GM23338 (cell line): ENCODE measurements around the gene GNB2. TPM values are rescaled to one million over a fixed set of nuclear protein-coding genes. Genes with fewer than 3 reads are reported as not detected.
"Not testable (repeated sequence)": the region's sequence is repeated elsewhere in the genome, so short reads cannot be mapped to it uniquely, and the experiment has no call there.

Experiments used
- ATAC-seq: fragments of 200-7000 bp; cut with Tn5 transposase; 3 replicates; pipeline ENCODE4 v1.9.1; 2020
- DNase-seq: peaks from one replicate; pipeline ENCODE4 v3.0.0-alpha.2; 2015; ENCODE audit warnings: low spot score
- H2AFZ ChIP-seq: fragments of 200-600 bp; sonication (generic); 2 replicates; pipeline ENCODE4 v1.8.0; 2016; ENCODE audit warnings: antibody characterized with exemption, mild to moderate bottlenecking, moderate library complexity
- H3F3A ChIP-seq: fragments of 200-600 bp; sonication (generic); replicated peaks from 2 replicates; pipeline ENCODE4 v1.8.0; 2017; ENCODE audit warnings: antibody characterized with exemption, mixed run types, low read depth
- H3K27ac ChIP-seq: fragments of 200-600 bp; sonication (generic); 2 replicates; pipeline ENCODE4 v1.6.1; 2016; ENCODE audit warnings: low read depth
- H3K27me3 ChIP-seq: fragments of 200-600 bp; sonication (generic); 2 replicates; pipeline ENCODE4 v1.8.0; 2016; ENCODE audit warnings: mild to moderate bottlenecking, mixed run types, moderate library complexity; ENCODE audit not compliant: insufficient read depth
- H3K36me3 ChIP-seq: fragments of 200-600 bp; sonication (generic); 2 replicates; pipeline ENCODE4 v1.8.0; 2016; ENCODE audit warnings: mild to moderate bottlenecking; ENCODE audit not compliant: insufficient read depth
- H3K4me1 ChIP-seq: fragments of 200-600 bp; sonication (generic); 2 replicates; pipeline ENCODE4 v1.8.0; 2016; ENCODE audit warnings: mild to moderate bottlenecking, moderate library complexity; ENCODE audit not compliant: insufficient read depth
- H3K4me2 ChIP-seq: fragments of 200-600 bp; sonication (generic); 2 replicates; pipeline ENCODE4 v1.7.1; 2017; ENCODE audit warnings: mixed run types
- H3K4me3 ChIP-seq: fragments of 200-600 bp; sonication (generic); 2 replicates; pipeline ENCODE4 v1.6.1; 2016; ENCODE audit warnings: mixed run types
- H3K79me2 ChIP-seq: fragments of 200-600 bp; sonication (generic); replicated peaks from 2 replicates; pipeline ENCODE4 v1.8.0; 2017; ENCODE audit warnings: mild to moderate bottlenecking; ENCODE audit not compliant: insufficient read depth
- H3K9me2 ChIP-seq: fragments of 200-600 bp; sonication (generic); 2 replicates; pipeline ENCODE4 v1.8.0; 2017; ENCODE audit not compliant: insufficient read depth
- H4K20me1 ChIP-seq: fragments of 200-600 bp; sonication (generic); replicated peaks from 2 replicates; pipeline ENCODE4 v1.8.0; 2017; ENCODE audit warnings: mild to moderate bottlenecking; ENCODE audit not compliant: insufficient read depth
- H3K27ac Mint-ChIP-seq: 2 replicates; pipeline ENCODE4 v1.8.0; 2020; ENCODE audit warnings: inconsistent platforms, mild to moderate bottlenecking, moderate library complexity, mixed read lengths
- H3K27me3 Mint-ChIP-seq: 3 replicates; pipeline ENCODE4 v1.8.0; 2022; ENCODE audit warnings: low read depth, mild to moderate bottlenecking, moderate library complexity, mixed read lengths, inconsistent platforms; ENCODE audit not compliant: insufficient read depth, poor library complexity
- H3K36me3 Mint-ChIP-seq: 3 replicates; pipeline ENCODE4 v1.8.0; 2021; ENCODE audit warnings: low read depth, mild to moderate bottlenecking, inconsistent platforms, moderate library complexity, mixed read lengths
- H3K4me1 Mint-ChIP-seq: 3 replicates; pipeline ENCODE4 v1.8.0; 2020; ENCODE audit warnings: mild to moderate bottlenecking, inconsistent platforms, mixed read lengths
- H3K4me3 Mint-ChIP-seq: 3 replicates; pipeline ENCODE4 v1.8.0; 2021; ENCODE audit warnings: moderate library complexity, mild to moderate bottlenecking, inconsistent platforms, mixed read lengths
- H3K9me3 Mint-ChIP-seq: 3 replicates; pipeline ENCODE4 v1.8.0; 2020; ENCODE audit warnings: moderate library complexity, mild to moderate bottlenecking, inconsistent platforms, mixed read lengths
- EZH2 ChIP-seq: fragments of 200-600 bp; sonication (generic); IDR thresholded peaks from one replicate; pipeline ENCODE4 v1.8.0; 2017; ENCODE audit warnings: antibody characterized with exemption, mild to moderate bottlenecking, low read depth; ENCODE audit not compliant: unreplicated experiment
- EZH2phosphoT487 ChIP-seq: fragments of 200-600 bp; sonication (generic); IDR thresholded peaks from one replicate; pipeline ENCODE4 v1.8.1; 2018; ENCODE audit warnings: antibody characterized with exemption; ENCODE audit not compliant: unreplicated experiment
- POLR2AphosphoS5 ChIP-seq: IDR thresholded peaks from 2 replicates; pipeline ENCODE4 v1.6.1; 2016; ENCODE audit warnings: antibody characterized with exemption, low read depth
- ZNF114 ChIP-seq: fragments of 250-450 bp; sonication (Bioruptor Pico); IDR thresholded peaks from 2 replicates; pipeline ENCODE4 v1.5.0; 2020; ENCODE audit warnings: mild to moderate bottlenecking, moderate library complexity
- ZNF331 ChIP-seq: fragments of 250-450 bp; sonication (Bioruptor Pico); IDR thresholded peaks from 2 replicates; pipeline ENCODE4 v1.5.0; 2020; ENCODE audit warnings: low read depth, mild to moderate bottlenecking, moderate library complexity
- polyA plus RNA-seq: library from polyadenylated mRNA; unstranded; fragments of >200 nt; fragmentation: Nextera tagmentation; extraction: Ambion mirVana; gene quantifications from 2 replicates; pipeline ENCODE4 v1.2.1, GENCODE V29; 2016
- total RNA-seq: library from RNA; depleted of rRNA; stranded (reverse); fragments of >200 nt; shearing (Covaris generic); gene quantifications from 2 replicates; pipeline ENCODE4 v1.2.3, GENCODE V29; 2014
- TF ChIP-seq, protein P1 (sequence below), 2 experiments: fragments of 200-600 bp in 1 of 2; sonication (generic) in 1 of 2; conservative IDR thresholded peaks; 2 replicates each; pipeline versions ENCODE4 v1.5.1 to v1.6.1; 2016 to 2017; ENCODE audit warnings: antibody characterized with exemption in 2 of 2, low read depth in 2 of 2, mild to moderate bottlenecking in 2 of 2, moderate library complexity in 1 of 2

GNB2 gene
- total and polyA plus RNA-seq, 2 experiments from 2014 or later, result 112 to 153 TPM

DNA sequence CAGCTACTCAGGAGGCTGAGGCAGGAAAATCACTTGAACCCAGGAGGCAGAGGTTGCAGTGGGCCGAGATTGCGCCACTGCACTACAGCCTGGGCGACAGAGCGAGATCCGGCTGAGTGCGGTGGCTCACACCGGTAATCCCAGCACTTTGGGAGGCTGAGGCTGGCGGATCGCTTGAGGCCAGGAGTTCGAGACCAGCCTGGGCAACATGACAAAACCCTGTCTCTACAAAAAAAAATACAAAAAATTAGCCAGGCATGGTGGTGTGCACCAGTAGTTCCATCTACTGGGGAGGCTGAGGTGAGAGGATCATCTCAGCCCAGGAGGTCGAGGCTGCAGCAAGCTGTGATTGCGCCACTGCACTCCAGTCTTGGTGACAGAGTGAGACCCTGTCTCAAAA lies 4.4 kb upstream of the GNB2 start:
- H2AFZ ChIP-seq, DNase-seq, H4K20me1 ChIP-seq, H3K27ac Mint-ChIP-seq, H3K9me3 Mint-ChIP-seq, H3K4me1 Mint-ChIP-seq, H3F3A ChIP-seq, H3K36me3 Mint-ChIP-seq, H3K4me3 Mint-ChIP-seq, H3K27ac ChIP-seq, H3K4me2 ChIP-seq, H3K36me3 ChIP-seq, H3K9me2 ChIP-seq, H3K4me3 ChIP-seq, H3K79me2 ChIP-seq, ATAC-seq, H3K4me1 ChIP-seq: not testable (repeated sequence)
- H3K27me3 Mint-ChIP-seq, result peaks cover 25% of the 10 kb centered on the region
- peaks cover 16% of the 10 kb centered on the region for H3K27me3 ChIP-seq

DNA sequence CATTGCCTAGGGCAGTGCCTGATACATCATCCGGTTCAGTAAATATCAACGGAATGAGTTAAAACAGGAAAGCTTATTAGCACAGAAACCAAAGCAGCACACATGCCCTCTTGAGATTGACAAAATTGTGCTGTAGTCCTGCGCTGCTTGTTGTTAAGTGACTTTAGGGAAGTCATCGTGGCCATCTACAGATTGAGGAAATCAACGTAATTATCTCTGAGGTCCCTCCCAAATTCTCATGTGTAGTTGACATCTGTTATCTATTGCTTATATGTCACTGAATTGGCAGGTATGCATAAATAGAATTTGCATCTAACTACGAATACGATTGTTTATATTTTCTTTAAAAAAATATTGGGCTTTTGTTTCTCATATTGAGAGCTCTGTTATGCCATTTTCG lies 3.5 kb upstream of the GNB2 start:
- H4K20me1 ChIP-seq, result no peaks in the 10 kb centered on the region
- H3K4me1 ChIP-seq, result no peaks in the 10 kb centered on the region
- H3K36me3 ChIP-seq, result no peaks in the 10 kb centered on the region
- no peak overlapping the region for H2AFZ ChIP-seq
- ATAC-seq, result no peak
- no peaks in the 10 kb centered on the region for H3K79me2 ChIP-seq
- peaks cover 16% of the 10 kb centered on the region for H3K27me3 ChIP-seq
- Mint-ChIP-seq H3K27ac (no peak overlapping the region), H3K4me1 (no peaks in the 10 kb centered on the region), H3K4me3 (no peak overlapping the region), H3K9me3 (no peaks in the 10 kb centered on the region; the same call in 2 of the 3 replicates), H3K36me3 (no peaks in the 10 kb centered on the region), H3K27me3 (peaks cover 31% of the 10 kb centered on the region)
- H3K27ac ChIP-seq, result no peak overlapping the region
- TF ChIP-seq EZH2phosphoT487, result no peak
- TF ChIP-seq, protein P1, sequence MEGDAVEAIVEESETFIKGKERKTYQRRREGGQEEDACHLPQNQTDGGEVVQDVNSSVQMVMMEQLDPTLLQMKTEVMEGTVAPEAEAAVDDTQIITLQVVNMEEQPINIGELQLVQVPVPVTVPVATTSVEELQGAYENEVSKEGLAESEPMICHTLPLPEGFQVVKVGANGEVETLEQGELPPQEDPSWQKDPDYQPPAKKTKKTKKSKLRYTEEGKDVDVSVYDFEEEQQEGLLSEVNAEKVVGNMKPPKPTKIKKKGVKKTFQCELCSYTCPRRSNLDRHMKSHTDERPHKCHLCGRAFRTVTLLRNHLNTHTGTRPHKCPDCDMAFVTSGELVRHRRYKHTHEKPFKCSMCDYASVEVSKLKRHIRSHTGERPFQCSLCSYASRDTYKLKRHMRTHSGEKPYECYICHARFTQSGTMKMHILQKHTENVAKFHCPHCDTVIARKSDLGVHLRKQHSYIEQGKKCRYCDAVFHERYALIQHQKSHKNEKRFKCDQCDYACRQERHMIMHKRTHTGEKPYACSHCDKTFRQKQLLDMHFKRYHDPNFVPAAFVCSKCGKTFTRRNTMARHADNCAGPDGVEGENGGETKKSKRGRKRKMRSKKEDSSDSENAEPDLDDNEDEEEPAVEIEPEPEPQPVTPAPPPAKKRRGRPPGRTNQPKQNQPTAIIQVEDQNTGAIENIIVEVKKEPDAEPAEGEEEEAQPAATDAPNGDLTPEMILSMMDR (conservative IDR thresholded peaks at IDR 0.05; ENCODE audit: low read depth in 2 of 2), result no peak
- H3K4me2 ChIP-seq, result no peak overlapping the region
- no peaks in the 10 kb centered on the region for H3K9me2 ChIP-seq
- H3F3A ChIP-seq, result no peaks in the 10 kb centered on the region
- no peak for DNase-seq
- H3K4me3 ChIP-seq, result no peak overlapping the region

DNA sequence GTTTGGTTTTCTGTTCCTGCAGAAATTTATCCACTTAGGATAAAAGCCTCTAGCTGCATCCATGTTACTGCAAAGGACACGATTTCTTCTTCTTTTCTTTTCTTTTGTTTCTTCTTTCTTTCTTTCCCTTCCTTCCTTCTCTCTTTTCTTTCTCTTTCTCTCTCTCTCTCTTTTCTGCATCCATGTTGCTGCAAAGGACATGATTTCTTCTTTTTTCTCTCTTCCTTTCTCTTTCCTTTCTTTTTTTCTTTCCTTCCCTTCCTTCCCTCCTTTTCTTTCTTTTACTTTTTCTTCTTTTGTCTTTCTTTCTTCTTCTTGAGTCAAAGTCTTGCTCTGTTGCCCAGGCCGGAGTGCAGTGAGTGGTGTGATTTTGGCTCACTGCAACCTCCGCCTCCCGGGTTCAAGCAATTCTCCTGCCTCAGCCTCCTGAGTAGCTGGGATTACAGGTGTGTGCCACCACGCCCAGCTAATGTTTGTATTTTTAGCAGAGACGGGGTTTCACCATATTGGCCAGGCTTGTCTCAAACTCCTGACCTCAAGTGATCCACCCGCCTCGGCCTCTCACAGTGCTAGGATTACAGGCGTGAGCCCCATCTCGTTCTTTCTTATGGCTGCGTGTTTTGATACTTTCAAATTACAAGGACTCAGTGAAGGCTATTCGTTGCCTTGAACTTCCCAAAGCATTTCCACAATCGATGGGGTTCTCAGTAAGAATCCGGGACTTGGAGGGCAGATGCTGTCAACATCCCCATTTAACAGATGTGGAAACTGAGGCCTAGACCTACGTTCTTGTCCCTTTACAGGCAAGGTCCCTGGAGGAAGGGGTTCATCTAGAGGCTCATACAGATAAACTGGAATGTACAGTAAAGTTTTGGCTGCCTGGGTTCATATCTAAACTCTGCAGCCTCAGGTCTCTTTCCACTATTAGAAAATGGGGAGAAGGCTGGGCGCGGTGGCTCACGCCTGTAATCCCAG lies 1.9 kb upstream of the GNB2 start:
- ATAC-seq, result no peak
- H3K36me3 Mint-ChIP-seq, result peaks cover 2% of the 10 kb centered on the region; the same call in 1 of the 3 replicates

More for the DNA sequence above, 1.9 kb upstream of the GNB2 start:
- Mint-ChIP-seq H3K27me3 (peaks cover 34% of the 10 kb centered on the region), H3K4me3 (no peak overlapping the region), H3K4me1 (peaks cover 3% of the 10 kb centered on the region; the same call in 2 of the 3 replicates), H3K9me3 (no peaks in the 10 kb centered on the region), H3K27ac (no peak overlapping the region)
- Histone ChIP-seq H2AFZ (no peak overlapping the region), H3K27ac (no peak overlapping the region), H3K9me2 (no peaks in the 10 kb centered on the region), H3K36me3 (no peaks in the 10 kb centered on the region), H3K4me2 (no peak overlapping the region), H3K4me3 (no peak overlapping the region), H3K4me1 (no peaks in the 10 kb centered on the region), H3F3A (peaks cover 3% of the 10 kb centered on the region; the same call in 1 of the 2 replicates), H4K20me1 (no peaks in the 10 kb centered on the region), H3K79me2 (no peaks in the 10 kb centered on the region), H3K27me3 (peaks cover 16% of the 10 kb centered on the region)
- DNase-seq, result no peak
- TF ChIP-seq POLR2AphosphoS5 (no peak), ZNF331 (no peak), EZH2 (no peak), ZNF114 (CRISPR knock-in tag) (no peak)
- TF ChIP-seq, protein P1 (conservative IDR thresholded peaks at IDR 0.05; ENCODE audit: low read depth in 2 of 2), result no peak
